NT2/D1 (cell line): Measurements from ENCODE around the gene GULP1.

Experiments
- DNase-seq: peaks from one replicate; pipeline ENCODE4 v3.0.0-alpha.2; 2011; ENCODE audit warnings: low read depth, low spot score
- H3K27me3 ChIP-seq: 2 replicates; pipeline ENCODE4 v1.6.0; 2011; ENCODE audit warnings: mild to moderate bottlenecking; ENCODE audit not compliant: insufficient read length, insufficient read depth
- H3K36me3 ChIP-seq: 2 replicates; pipeline ENCODE4 v1.6.1; 2011; ENCODE audit warnings: mild to moderate bottlenecking, low read length, mixed read lengths; ENCODE audit not compliant: insufficient read depth, insufficient read length
- H3K4me1 ChIP-seq: 2 replicates; pipeline ENCODE4 v1.5.1; 2011; ENCODE audit not compliant: insufficient read depth, insufficient read length
- H3K4me3 ChIP-seq: 2 replicates; pipeline ENCODE4 v1.5.1; 2011; ENCODE audit warnings: low read depth; ENCODE audit not compliant: insufficient read length
- H3K9ac ChIP-seq: 2 replicates; pipeline ENCODE4 v1.6.0; 2011; ENCODE audit warnings: low read depth; ENCODE audit not compliant: insufficient read length
- H3K9me3 ChIP-seq: 2 replicates; pipeline ENCODE4 v1.5.1; 2011; ENCODE audit warnings: mild to moderate bottlenecking, low read length; ENCODE audit not compliant: insufficient read depth
- SUZ12 ChIP-seq: IDR thresholded peaks from 2 replicates; pipeline ENCODE4 v1.6.1; 2011; ENCODE audit not compliant: insufficient read length, insufficient read depth; ENCODE audit errors: extremely low read depth
- YY1 ChIP-seq: IDR thresholded peaks from 2 replicates; pipeline ENCODE4 v1.6.1; 2011; ENCODE audit not compliant: insufficient read length, insufficient read depth
- ZNF274 ChIP-seq: IDR thresholded peaks from 2 replicates; pipeline ENCODE4 v1.6.1; 2011; ENCODE audit warnings: mild to moderate bottlenecking, low read depth, low read length

GULP1 gene

DNA sequence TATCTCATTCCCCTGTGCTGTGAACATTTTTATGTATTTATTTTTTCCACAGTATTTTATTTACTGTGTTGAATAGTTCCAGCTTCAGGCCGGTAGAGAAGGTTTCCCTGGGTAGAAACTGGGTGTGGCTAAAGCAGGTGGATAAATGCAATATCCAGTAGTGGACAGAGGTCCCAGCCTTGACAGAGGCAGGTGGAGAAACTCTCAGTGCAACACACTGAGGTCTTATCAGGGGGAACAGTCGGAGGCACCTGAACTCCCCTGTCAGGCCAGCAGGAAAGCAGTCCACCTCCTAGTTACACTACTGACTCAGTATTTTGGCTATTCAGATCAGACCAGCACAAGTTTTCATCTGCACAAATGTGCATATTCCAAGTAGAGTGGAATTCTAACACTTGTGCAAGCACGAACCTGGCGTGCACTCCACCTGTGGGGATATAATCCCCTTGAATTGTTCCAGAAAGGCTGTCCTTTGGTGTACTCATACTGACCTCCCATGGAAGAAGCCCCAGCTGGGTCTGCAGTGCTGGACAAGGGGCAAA is 103.3 kb downstream of the GULP1 start:
- Histone ChIP-seq H3K4me1 (no peaks in the 10 kb centered on the region), H3K4me3 (no peak overlapping the region), H3K9ac (no peak overlapping the region), H3K36me3 (no peaks in the 10 kb centered on the region), H3K9me3 (no peaks in the 10 kb centered on the region), H3K27me3 (no peaks in the 10 kb centered on the region)
- no peak for DNase-seq
- no peak for TF ChIP-seq SUZ12

GRCh38 chr2:188395903-188396689 is 104.4 kb downstream of the GULP1 start:
- H3K9ac ChIP-seq, result no peak overlapping the region
- no peaks in the 10 kb centered on the region for H3K36me3 ChIP-seq
- H3K4me3 ChIP-seq, result no peak overlapping the region
- no peaks in the 10 kb centered on the region for H3K27me3 ChIP-seq
- H3K4me1 ChIP-seq, result no peaks in the 10 kb centered on the region
- TF ChIP-seq ZNF274, result no peak
- TF ChIP-seq YY1, result no peak
- TF ChIP-seq SUZ12, result no peak
- no peaks in the 10 kb centered on the region for H3K9me3 ChIP-seq
- DNase-seq, result no peak

GRCh38 chr2:188399159-188399558 is 107.5 kb downstream of the GULP1 start:
- Histone ChIP-seq H3K36me3 (no peaks in the 10 kb centered on the region), H3K9ac (no peak overlapping the region), H3K4me3 (no peak overlapping the region), H3K9me3 (no peaks in the 10 kb centered on the region), H3K27me3 (no peaks in the 10 kb centered on the region), H3K4me1 (no peaks in the 10 kb centered on the region)
- TF ChIP-seq ZNF274 (no peak), YY1 (no peak), SUZ12 (no peak)
- DNase-seq, result no peak

DNA sequence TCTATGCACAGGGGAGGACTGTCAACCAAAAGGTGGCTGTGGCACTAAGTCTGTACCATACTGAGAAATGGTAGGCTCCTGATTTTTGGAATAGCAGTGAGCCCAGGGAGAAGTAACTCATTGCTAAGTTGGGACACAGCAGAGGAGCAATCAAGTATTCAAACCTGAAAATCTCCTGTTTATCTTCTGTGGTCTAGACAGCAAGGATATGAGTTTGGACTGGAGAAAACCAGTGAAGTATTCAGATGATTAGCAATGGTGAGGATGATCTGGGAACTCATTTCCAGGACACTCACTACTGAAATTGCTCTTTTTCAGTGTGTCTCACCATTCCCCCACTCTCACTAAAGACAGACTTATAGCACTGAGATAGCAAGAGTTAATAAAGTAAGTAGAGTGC is 112.0 kb downstream of the GULP1 start:
- Histone ChIP-seq H3K9ac (no peak overlapping the region), H3K36me3 (no peaks in the 10 kb centered on the region), H3K4me1 (no peaks in the 10 kb centered on the region), H3K4me3 (no peak overlapping the region), H3K9me3 (peaks cover 26% of the 10 kb centered on the region), H3K27me3 (no peaks in the 10 kb centered on the region)
- TF ChIP-seq YY1 (no peak), ZNF274 (no peak), SUZ12 (no peak)
- no peak for DNase-seq

DNA sequence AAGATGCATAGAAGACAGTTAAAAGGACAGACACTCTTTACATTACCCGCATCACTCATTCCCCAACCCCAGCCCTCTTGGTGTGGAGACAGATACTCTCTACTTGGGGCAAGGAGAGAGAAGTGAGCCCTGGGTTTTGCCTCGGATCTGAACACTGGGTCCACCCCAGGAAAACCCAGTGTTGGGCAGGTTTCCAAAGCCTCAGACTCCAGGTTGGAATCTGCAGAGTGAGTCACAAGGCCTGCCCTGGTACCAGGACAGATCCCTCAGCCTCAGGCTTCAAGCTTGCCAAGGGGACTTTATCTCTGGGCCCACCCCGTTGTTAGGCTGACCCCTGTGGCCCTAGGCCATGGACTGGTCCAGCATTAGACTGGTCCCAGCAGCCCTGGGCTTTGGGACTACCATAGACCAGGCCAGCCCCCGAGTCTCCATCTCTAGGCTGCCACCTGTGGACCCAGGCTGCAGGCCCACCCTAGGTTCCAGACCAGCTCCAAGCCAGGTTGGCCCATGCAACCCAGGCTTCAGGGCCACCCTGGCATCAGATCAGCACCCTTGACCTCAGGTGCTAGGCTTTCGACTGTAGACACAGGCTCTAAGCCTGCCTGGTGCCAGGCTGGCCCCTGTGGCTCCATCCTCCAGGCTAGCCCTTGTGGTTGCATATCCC is 112.8 kb downstream of the GULP1 start:
- Histone ChIP-seq H3K4me1 (no peaks in the 10 kb centered on the region), H3K4me3 (no peak overlapping the region), H3K9me3 (peaks cover 26% of the 10 kb centered on the region), H3K36me3 (no peaks in the 10 kb centered on the region), H3K9ac (no peak overlapping the region), H3K27me3 (no peaks in the 10 kb centered on the region)
- no peak for DNase-seq
- TF ChIP-seq YY1, result no peak
- TF ChIP-seq ZNF274, result no peak
- TF ChIP-seq SUZ12, result no peak

- no peak for DNase-seq
- H3K36me3 ChIP-seq, result no peaks in the 10 kb centered on the region
- no peak overlapping the region for H3K9ac ChIP-seq
Measured at GRCh38 chr2:188406414-188406813, 114.7 kb downstream of the GULP1 start.

GRCh38 chr2:188410504-188411235 is 119.0 kb downstream of the GULP1 start:
- DNase-seq, result peak; percentile 32
- Histone ChIP-seq H3K36me3 (no peaks in the 10 kb centered on the region), H3K9me3 (peaks cover 30% of the 10 kb centered on the region), H3K4me1 (no peaks in the 10 kb centered on the region), H3K27me3 (no peaks in the 10 kb centered on the region), H3K9ac (no peak overlapping the region), H3K4me3 (no peak overlapping the region)
- TF ChIP-seq SUZ12 (no peak), YY1 (no peak), ZNF274 (no peak)

More at GRCh38 chr2:188406414-188406813, 114.7 kb downstream of the GULP1 start:
- Histone ChIP-seq H3K9me3 (peaks cover 26% of the 10 kb centered on the region), H3K4me1 (no peaks in the 10 kb centered on the region), H3K4me3 (no peak overlapping the region), H3K27me3 (no peaks in the 10 kb centered on the region)
- TF ChIP-seq ZNF274 (no peak), YY1 (no peak), SUZ12 (no peak)
